Stimulated activated CD4-positive, alpha-beta T cell treated with anti-CD3 and anti-CD28 coated beads, Interleukin-2, amount 100 ng/mL, for 24 hours (primary cell): ENCODE results near the gene ZNF629.

Source experiments
- DNase-seq, 2 donors: peaks; one replicate each; pipeline ENCODE4 v3.0.0-alpha.2; 2020

Gene ZNF629

DNA sequence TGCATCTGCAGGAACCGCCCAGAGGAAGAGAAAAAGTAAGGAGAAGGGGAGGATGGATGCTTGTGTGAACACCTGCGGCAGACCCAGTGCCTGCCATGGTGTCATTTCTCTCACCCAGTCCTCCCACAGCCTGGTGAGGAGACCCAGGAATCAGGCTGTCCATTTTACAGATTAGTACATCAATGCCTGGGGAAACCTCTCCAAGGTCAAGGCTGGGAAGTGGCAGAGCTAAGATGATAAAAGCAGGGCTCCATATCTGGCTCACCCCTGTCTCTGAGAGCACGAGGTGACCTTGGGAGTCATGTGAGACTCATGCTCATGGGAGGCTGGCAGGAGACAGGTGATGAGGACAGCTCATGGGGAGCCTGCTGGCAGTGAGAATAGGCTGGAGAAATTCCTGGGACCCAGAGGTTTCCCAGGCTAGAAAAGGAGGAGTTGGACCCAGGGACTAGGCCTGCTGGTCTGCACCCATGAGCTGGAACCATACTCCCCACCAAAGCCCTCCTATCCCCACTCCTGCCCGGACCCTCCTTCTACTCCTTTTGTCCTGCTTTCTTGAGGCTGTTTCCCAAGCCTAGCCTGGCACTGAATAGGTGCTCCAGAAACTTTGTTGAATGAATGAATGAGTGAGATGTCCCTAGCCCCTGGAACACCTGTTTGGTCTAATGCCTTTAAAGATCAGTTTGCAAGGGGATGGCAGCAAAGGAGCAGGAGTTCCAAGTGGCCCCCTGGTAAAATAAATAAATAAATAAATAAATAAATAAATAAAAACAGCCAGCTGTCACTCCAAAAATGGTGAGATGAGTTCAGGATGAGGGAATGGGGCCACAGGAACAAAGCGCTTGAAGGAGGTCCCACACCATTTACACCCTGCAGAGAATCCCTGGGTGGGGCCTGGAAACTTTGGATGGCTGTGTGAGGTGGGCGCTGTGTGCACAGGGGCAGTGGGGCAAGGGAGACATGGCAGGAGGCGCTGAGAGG is 1.6 kb downstream of the ZNF629 start:
- DNase-seq, result no peak

DNA sequence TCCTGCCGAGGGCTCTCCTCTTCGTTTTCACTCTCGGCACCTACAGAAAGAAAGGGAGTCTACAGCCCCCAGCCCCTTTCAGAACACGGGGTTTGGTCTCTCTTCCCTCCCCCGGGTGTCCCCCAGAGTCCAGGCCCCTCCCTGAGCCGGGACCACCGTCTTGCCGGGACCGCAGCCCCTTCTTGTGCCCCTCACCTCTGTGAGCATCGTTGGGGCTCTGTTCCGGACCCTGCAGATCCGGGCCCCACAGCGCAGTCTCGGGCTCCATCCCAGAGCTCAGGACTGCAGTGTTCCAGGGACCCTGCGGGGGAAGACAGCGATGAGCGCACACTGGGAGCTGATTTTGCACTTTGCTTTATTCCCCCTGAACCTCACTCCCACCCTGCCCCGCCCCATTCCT is 2.8 kb downstream of the ZNF629 start:
- DNase-seq, result no peak

DNA sequence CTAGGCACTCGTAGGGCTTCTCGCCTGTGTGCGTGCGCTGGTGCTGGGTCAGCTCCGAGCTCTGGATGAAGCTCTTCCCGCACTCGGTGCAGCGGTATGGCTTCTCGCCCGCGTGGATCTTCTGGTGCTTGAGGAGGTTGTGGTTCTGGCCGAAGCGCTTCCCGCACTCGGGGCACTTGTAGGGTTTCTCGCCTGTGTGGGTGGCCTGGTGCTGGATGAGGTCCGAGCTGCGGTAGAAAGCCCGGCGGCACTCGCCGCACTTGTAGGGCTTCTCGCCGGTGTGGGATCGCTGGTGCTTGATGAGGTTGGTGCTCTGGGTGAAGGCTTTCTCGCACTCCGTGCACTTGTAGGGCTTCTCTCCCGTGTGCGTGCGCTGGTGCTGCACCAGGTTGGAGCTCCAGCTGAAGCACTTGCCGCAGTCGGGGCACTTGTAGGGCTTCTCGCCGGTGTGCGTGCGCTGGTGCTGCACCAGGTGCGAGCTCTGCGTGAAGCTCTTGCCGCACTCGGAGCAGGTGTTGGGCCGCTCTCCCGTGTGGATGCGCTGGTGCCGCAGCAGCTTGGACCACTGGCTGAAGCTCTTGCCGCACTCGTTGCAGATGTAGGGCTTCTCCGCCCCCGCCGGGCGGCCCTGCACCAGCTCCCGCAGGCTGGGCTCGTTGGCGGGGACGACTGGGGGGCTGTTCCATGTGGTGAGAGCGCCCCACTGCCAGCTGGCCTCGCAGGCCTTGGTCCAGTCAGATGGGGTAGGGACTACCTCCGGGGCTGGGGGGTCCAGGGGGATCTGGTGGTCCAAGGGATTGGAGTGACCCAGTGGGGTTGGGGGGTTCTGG is 3.5 kb downstream of the ZNF629 start:
- DNase-seq, result no peak

DNA sequence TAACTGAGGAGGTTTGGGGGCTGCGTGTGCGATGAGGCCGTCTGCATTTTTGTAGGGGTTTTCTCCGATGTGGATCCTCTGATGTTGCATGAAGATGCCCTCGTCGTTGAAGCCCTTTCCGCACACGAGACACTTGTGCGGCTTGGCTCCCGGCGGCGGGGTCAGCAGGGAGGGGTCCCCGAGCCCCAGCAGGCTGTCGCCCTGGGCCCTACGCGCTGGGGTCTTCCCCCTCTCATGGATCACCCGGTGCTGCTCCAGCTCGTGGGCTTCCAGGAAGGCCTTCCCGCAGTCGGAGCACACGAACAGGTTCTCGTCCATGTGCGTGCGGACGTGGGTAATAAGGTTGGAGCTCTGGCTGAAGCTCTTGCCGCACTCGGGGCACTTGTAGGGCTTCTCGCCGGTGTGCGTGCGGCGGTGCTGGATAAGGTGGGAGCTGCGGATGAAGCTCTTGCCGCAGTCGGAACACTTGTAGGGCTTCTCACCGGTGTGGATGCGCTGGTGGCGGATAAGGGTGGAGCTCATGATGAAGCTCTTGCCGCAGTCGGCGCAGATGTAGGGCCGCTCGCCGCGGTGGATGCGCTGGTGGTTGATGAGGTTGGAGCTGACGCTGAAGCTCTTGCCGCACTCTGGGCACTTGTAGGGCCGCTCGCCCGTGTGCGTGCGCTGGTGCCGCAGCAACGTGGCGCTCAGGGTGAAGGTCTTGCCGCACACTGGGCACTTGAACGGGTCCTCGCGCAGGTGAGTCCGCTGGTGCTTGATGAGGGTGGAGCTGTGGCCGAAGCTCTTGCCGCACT is 4.3 kb downstream of the ZNF629 start:
- DNase-seq, result no peak

DNA sequence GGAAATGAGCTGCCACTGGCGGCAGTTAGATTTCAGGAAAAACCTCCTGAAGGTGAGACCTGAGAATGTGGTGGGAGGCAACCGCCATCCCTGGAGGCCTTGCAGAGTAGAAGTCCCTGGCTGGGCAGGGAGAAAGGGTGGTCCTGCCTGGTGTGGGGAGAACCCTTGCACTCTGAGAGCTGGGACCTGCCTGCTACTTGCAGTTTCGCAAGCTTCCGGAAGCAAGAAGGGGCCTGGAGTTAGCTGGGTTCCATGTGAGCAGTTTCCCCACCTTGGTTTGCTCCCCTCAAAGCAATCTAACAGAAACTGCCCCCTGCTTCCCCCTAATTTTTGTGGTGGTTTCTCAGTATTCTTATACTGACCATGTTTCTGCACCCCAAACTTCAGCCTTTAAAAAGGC is 6.5 kb downstream of the ZNF629 start:
- DNase-seq, result no peak

DNA sequence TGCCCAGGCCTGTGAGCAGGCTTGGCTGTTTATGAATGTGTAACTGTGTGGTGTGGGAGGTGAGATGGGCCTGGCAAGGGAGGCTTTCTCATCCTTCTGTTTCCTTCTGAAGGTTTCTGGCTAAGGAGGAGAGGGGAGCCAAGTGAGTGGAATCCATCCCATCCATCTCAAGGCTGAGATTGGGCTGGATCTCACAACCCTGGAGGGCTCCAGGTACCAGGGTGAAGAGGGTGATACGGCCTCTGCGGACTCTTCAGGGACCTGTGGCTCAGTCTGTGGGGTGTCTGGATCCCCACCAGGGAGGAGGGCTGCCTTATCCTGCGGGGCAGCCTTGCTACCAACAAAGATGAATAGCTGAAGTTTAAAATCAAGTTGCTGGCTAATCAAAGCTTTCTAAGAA is 7.0 kb downstream of the ZNF629 start:
- no peak for DNase-seq

DNA sequence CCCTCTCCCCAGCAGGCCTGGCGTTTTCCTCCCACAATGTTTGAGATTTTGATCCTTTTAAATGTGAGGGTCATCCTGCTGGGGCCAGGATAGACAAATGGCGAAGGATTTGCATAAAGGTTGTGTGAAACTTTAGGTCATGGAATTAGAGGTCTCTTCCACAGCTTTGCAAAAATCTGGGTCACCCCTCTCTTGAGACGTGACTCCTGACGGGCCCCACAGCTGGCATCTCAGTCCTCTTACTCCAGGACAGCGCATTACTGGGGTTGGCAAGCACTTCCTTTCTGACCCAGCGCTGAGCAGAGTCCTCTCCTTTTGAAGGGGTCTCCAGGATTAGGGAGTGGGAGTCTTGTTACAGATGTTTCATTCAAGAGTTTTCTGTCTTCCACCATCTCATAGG is 7.4 kb downstream of the ZNF629 start:
- no peak for DNase-seq

DNA sequence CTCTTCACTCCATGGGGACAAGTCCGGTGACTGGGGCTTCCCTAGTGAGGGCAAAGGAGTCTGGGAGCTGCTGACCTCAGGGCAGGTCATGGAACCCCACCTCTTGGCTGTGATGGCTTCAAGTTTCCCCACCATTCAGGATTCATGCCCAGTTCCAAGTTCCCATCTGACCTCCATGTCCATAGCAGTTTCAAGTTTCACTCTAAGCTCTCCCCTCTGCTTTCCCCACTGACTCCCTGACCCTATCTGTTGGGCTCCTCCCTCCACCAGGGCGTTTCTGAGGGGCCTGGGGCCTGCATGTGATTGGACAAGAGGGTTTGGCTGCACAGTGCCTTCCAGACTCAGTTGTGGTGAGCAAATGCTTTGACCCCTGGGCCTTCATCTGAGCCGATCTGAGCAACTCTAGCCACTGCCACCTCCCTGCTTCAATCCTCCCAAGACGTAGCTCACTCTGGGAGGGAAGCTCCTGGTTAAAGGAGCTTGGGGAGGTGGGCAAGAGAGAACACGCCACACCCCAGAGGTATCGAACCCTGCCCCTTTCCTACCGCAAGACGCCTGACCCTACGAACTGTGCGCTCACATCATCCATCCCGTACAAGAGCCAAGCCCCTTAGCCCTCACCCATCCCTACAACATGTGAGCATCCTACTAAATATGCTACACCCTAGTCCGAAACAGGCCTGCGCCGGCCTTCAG is 8.3 kb downstream of the ZNF629 start:
- no peak for DNase-seq

DNA sequence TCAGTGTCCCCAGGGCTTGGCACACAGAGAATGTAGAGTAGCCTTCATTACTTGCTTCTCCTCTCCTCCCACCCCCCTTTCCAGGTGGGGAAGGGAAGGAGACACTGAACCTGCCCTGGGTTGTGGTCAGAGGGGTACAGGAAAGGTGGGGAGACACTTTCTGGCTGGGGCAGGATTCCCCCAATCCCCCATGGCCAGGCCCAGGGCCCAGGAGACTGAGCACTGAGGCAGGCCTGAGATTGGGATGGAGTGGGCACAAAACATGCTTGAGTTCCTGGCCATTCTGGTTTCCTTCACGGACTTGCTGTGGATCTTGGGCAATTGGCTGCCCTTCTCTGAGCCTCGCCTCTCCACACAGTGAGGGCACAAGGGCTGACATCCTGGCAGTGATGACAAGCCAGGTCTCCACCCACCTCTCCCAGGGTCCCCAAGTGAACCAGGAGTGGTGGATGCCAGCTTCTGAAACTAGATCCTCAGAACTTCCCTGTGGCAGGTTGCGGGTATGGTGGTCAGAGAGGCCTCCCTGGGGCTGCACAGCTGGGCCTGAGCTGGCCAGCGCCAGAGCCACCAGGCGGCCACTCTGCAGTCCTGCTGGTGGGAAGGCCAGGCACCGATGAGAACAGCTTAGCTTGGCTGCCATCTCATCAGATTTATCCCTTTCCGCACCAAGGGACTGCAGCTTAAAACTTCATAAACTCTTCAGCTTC is 9.3 kb downstream of the ZNF629 start:
- DNase-seq, result no peak

DNA sequence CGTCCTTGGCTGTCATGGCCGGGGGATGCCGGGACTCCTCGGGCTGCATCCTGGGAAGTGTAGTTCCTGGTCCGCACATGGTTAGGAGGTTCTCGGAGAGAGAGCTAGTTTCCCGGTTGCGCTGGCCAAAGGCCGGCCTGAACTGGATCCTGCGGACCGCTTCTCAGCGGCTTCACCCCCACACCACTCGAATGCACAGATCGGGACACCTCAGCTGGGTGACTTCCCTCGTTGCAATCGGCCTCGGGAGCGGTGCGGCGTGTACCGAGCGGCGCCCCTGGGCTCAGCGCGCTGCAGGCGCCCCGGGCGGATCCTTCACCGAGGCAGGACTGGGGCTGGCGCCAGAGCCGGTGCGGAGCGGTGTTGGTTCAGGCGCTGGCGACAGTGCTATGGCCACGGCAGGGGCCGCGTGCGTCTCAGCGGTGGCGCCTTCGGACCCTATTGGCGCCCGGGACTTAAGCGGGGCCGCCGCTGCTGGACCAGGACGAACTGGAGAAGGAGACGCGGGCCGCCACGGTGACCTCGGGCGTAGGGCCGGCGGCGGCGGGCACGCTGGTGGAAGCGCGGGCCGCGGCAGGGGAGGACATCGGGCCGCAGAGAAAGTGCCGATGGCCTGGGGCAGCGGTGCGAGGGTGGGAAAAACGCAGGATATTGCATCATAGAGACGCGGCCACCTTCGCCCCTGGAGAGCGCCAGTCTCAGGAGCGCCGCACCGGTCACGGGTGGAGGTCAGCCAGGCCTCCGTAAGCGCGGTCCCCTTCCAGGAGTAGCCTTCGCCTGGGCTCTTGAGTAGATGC is 11.4 kb downstream of the ZNF629 start:
- DNase-seq, result peak; percentile 71 to 72

DNA sequence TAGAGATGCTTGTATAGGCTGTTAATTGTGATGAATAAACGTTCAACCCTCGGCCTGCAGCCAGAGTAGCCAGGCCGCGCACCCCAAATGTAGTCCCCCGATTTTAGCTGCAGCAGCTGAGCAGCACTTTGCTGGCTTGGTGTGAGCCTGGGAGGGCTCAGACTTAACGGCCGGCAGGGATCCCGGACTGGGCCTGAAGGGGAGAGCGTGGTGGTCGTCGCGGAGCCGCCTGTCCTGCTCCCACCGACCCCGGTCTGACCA is 11.9 kb downstream of the ZNF629 start:
- DNase-seq, result no peak

DNA sequence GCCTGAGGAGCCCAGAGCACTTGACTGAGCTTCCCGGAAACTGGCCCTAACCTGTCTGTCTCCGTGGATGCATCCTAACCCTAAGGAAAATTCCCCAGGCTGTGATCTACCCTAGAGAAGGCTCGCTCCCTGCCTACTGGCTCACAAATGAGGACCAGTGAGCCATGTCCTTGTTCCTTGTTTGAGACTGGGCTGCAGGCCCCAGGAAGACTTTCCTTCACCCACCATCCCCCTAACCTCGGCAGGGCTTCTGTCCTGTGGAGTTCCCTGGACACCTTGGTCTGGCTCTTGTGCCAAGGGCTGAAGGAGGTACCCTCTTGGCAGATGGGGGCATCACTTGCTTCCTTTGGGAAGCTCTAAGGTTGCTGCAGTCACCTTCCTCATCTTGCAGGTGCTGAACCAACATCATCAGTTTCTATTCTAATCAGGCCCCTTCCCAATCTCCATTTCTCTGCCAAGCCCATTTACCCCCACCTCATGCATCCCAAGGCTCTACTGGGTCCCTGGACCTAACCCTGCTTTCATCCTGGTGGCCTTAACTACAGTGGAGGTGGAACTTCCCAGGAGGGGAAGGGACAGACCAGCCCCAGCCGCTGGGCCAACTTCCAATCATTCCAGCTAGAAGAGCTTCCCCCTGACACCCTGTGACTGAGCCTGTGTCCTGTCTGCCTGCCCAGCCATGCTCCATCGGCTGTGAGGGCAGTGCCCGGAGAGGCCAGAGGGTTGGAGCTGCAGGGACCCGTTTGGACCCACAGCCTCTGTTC is 12.5 kb downstream of the ZNF629 start:
- DNase-seq, result no peak

DNA sequence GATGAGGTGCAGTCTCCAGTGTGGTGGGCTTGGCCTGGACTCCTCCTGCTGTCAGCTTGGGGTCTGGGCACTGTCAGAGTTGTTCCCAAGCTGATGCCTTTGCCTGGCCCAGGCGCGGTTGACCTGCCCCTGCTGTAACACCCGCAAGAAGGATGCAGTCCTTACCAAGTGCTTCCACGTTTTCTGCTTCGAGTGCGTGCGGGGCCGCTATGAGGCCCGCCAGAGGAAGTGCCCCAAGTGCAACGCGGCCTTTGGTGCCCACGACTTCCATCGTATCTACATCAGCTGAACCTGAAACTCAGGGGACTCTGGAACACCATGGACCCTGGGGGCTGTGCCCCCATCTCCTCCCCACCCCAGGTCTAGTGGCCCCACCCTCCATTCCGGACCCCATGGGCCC is 13.2 kb downstream of the ZNF629 start:
- no peak for DNase-seq

DNA sequence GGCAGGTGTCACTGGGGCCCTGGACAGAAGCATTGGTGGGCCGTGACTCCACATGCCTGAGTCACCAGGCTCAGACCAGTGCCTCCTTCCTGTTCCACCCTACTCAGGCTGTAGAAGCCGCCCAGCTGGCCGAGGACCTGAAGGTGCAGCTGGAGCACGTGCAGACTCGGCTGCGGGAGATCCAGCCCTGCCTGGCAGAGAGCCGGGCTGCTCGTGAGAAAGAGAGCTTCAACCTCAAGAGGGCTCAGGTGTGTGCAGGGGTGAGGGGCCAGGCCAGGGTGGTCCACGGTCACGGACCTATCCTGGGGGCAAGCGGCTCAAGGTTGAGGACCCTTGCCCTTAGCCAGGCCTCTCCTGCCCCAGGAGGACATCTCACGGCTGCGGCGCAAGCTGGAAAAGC is 15.3 kb downstream of the ZNF629 start:
- no peak for DNase-seq

DNA sequence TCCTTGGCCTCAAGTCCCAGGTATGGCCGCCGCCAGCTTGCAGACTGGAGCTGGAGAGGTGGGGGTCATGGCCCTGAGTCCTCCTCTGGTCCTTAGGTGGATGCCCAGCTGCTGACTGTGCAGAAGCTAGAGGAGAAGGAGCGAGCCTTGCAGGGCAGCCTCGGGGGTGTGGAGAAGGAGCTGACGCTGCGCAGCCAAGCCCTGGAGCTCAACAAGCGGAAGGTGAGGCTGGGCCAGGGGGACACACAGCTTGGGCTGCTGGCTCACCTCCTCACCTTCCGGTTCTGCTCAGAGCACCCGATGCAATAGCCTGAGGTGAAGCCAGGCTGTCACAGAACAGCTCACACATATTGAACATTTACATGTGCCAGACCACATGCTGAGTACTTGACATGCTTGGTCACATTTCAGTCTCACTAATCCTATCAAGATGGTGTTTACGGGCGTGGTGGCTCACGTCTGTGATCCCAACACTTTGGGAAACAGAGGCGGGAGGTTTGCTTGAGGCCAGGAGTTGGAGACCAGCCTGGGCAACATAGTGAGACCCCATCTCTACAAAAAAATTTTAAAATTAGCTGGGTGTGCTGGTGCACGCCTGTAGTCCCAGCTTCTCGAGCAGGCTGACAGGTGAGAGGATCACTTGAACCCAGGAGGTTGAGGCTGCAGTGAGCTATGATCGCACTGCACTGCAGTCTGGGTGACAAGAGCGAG is 17.5 kb downstream of the ZNF629 start:
- no peak for DNase-seq

DNA sequence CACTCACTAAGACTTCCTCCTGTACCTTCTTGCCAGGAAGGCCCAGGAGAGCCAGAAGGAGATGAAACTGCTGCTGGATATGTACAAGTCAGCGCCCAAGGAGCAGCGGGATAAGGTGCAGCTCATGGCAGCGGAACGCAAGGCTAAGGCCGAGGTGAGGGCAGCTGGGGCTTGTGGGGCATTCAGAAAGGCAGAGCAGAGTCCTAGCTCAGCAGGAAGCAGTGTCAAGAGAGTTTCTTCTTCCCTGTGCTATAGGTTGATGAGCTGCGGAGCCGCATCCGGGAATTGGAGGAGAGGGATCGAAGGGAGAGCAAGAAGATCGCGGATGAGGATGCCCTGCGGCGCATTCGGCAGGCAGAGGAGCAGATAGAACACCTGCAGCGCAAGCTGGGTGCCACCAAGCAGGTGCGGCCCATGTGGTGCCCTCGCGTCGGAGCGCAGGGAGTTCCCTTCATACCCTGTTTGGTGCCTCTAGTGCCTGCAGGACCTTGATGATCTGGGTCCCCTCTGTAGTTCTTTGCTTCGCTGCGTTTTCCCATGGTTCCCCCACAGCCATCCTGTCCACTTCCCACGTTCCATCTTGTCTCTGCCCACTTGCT is 18.3 kb downstream of the ZNF629 start:
- no peak for DNase-seq

DNA sequence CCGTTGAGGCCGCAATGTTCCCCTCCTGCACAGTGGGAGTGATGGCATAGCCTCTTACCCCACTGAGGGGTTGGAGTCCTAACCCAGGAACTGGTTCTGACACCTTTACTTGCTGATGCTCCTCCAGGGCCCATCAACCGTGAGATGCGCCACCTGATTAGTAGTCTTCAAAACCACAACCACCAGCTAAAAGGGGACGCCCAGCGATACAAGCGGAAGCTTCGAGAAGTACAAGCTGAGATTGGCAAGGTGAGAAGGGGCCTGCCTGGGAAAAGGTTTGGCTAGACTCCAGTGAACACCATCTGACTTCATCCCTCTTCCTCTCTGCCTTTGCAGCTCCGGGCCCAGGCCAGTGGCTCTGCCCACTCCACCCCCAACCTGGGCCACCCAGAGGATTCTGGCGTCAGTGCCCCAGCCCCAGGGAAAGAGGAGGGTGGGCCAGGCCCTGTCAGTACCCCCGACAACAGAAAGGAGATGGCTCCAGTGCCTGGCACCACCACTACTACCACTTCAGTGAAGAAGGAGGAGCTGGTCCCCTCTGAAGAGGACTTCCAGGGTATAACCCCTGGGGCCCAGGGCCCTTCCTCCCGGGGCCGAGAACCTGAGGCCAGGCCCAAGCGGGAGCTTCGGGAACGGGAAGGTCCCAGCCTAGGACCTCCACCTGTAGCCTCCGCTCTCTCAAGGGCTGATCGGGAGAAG is 19.1 kb downstream of the ZNF629 start:
- DNase-seq, result no peak

DNA sequence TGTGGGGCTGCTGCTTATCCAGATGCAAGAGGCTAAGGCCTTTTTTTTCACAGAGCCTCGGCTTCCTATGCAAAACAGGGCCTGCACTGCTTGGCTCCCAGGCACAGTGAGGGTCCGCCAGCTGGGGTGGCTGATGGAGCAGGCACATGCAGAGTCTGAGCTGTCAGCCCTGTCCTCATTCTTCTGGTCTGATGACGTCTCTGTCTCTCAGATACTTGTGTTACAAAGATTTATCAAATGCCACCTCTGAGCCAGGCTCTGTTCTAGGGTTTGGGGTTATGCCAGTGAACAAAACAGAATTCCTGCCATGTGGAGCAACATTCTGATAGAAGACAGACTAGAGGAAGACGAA is 20.1 kb downstream of the ZNF629 start:
- DNase-seq, result no peak
